Nephron (organoid): ENCODE data around the gene ZNF454.

Source experiments
- H3K27ac Mint-ChIP-seq, 3 experiments: 2 replicates each; pipeline ENCODE4 v1.8.0; 2020; ENCODE audit warnings: mixed read lengths in 3 of 3, mild to moderate bottlenecking in 2 of 3, moderate library complexity in 1 of 3
- H3K27me3 Mint-ChIP-seq: 2 replicates; pipeline ENCODE4 v1.8.0; 2021; ENCODE audit warnings: low read depth, mild to moderate bottlenecking, moderate library complexity, mixed read lengths
- H3K36me3 Mint-ChIP-seq: 2 replicates; pipeline ENCODE4 v1.8.0; 2020; ENCODE audit warnings: low read depth, mixed read lengths
- H3K4me1 Mint-ChIP-seq: 2 replicates; pipeline ENCODE4 v1.8.0; 2020; ENCODE audit warnings: mixed read lengths
- H3K4me3 Mint-ChIP-seq, 3 experiments: 2 replicates each; pipeline ENCODE4 v1.8.0; 2020; ENCODE audit warnings: mild to moderate bottlenecking in 3 of 3, mixed read lengths in 3 of 3, moderate library complexity in 2 of 3
- H3K9me3 Mint-ChIP-seq: 2 replicates; pipeline ENCODE4 v1.8.0; 2020; ENCODE audit warnings: mixed read lengths
- CTCF ChIP-seq, 3 experiments: fragments of 200-600 bp; sonication (generic); IDR thresholded peaks; one replicate each; pipeline ENCODE4 v1.5.0; 2021; ENCODE audit warnings: antibody characterized with exemption in 3 of 3; ENCODE audit not compliant: unreplicated experiment in 3 of 3

ZNF454 gene

GRCh38 chr5:178991190-178992145, 50.5 kb downstream of the ZNF454 start:
- Mint-ChIP-seq H3K27ac (no peak overlapping the region), H3K27me3 (peaks cover 55% of the 10 kb centered on the region), H3K4me3 (no peak overlapping the region), H3K4me1 (peaks cover 6% of the 10 kb centered on the region), H3K36me3 (peaks cover 4% of the 10 kb centered on the region), H3K9me3 (peaks cover 31% of the 10 kb centered on the region)
- TF ChIP-seq CTCF (IDR thresholded peaks at IDR 0.05; ENCODE audit: unreplicated experiment in 3 of 3) = no peak

- H3K4me3 Mint-ChIP-seq = peak overlapping the region in 2 of 3 experiments; percentile 25 to 36
- peaks cover 64% of the 10 kb centered on the region for H3K27me3 Mint-ChIP-seq
- H3K36me3 Mint-ChIP-seq = peaks cover 4% of the 10 kb centered on the region
- no peak for TF ChIP-seq CTCF (IDR thresholded peaks at IDR 0.05; ENCODE audit: unreplicated experiment in 3 of 3)
- peaks cover 24% of the 10 kb centered on the region for H3K9me3 Mint-ChIP-seq
- H3K4me1 Mint-ChIP-seq = peaks cover 6% of the 10 kb centered on the region
- no peak overlapping the region for H3K27ac Mint-ChIP-seq
These were observed 51.4 kb downstream of the ZNF454 start for GRCh38 chr5:178992291-178992895.

GRCh38 chr5:178993236-178993765, 52.3 kb downstream of the ZNF454 start:
- H3K27me3 Mint-ChIP-seq = peaks cover 65% of the 10 kb centered on the region
- H3K27ac Mint-ChIP-seq = no peak overlapping the region
- H3K4me1 Mint-ChIP-seq = peaks cover 6% of the 10 kb centered on the region
- H3K9me3 Mint-ChIP-seq = peaks cover 18% of the 10 kb centered on the region
- no peaks in the 10 kb centered on the region for H3K36me3 Mint-ChIP-seq
- no peak for TF ChIP-seq CTCF (IDR thresholded peaks at IDR 0.05; ENCODE audit: unreplicated experiment in 3 of 3)
- H3K4me3 Mint-ChIP-seq = peak overlapping the region in 2 of 3 experiments; percentile 37 to 47

GRCh38 chr5:178993955-178994579, 53.1 kb downstream of the ZNF454 start:
- Mint-ChIP-seq H3K9me3 (peaks cover 18% of the 10 kb centered on the region), H3K36me3 (no peaks in the 10 kb centered on the region), H3K4me1 (peaks cover 6% of the 10 kb centered on the region), H3K27me3 (peaks cover 73% of the 10 kb centered on the region), H3K27ac (no peak overlapping the region), H3K4me3 (peak overlapping the region in 2 of 3 experiments; percentile 17 to 28)
- TF ChIP-seq CTCF (IDR thresholded peaks at IDR 0.05; ENCODE audit: unreplicated experiment in 3 of 3) = no peak

- peaks cover 6% of the 10 kb centered on the region for H3K4me1 Mint-ChIP-seq
- no peaks in the 10 kb centered on the region for H3K36me3 Mint-ChIP-seq
- peak within 1 kb of the TSS; percentile 48 to 75 (median 75) for H3K4me3 Mint-ChIP-seq
- no peak within 1 kb of the TSS for H3K27ac Mint-ChIP-seq
- H3K9me3 Mint-ChIP-seq = peaks cover 12% of the 10 kb centered on the region
- no peak for TF ChIP-seq CTCF (IDR thresholded peaks at IDR 0.05; ENCODE audit: unreplicated experiment in 3 of 3)
- peaks cover 73% of the 10 kb centered on the region for H3K27me3 Mint-ChIP-seq
These were observed 53.8 kb downstream of the ZNF454 start, which contains the start of gene GRM6 for GRCh38 chr5:178994580-178995340. Gene GRM6 (minus strand): TSS chr5:178995320. CDS start chr5:178994944, 376 bp downstream.
